SK-N-SH (cell line): Measurements from ENCODE around the gene GABRB1. TPM values are rescaled to one million over a fixed set of nuclear protein-coding genes. Genes with fewer than 3 reads are reported as not detected.

Source experiments
- CTCF ChIA-PET: fragments of 300-600, 350-600 bp; formaldehyde crosslinking; extraction: SDS; loops from one replicate; lab custom pipeline; 2021; lab: Yijun Ruan, JAX
- POLR2A ChIA-PET: fragments of 350-600 bp; sonication (Branson Sonifier 250); formaldehyde crosslinking; extraction: SDS; loops from one replicate; lab custom pipeline; 2020; ENCODE audit warnings: antibody characterized with exemption, inconsistent platforms; lab: Yijun Ruan, JAX
- DNase-seq: peaks from one replicate; pipeline ENCODE4 v3.0.0; 2012
- H2AFZ ChIP-seq: fragments of 200-600 bp; sonication (generic); 2 replicates; pipeline ENCODE4 v1.8.1; 2016; ENCODE audit warnings: antibody characterized with exemption, mild to moderate bottlenecking, low read depth
- H3F3A ChIP-seq: fragments of 200-600 bp; sonication (generic); replicated peaks from 2 replicates; pipeline ENCODE3; 2016; ENCODE audit warnings: antibody characterized with exemption, mild to moderate bottlenecking; ENCODE audit not compliant: insufficient read depth
- H3K27ac ChIP-seq, 2 experiments: fragments of 200-500 bp in 1 of 2; fragments of 200-600 bp in 1 of 2; sonication (Bioruptor generic) in 1 of 2; sonication (generic), shearing (Covaris generic) in 1 of 2; 2 replicates each; pipeline versions ENCODE4 v1.5.1 to v1.6.1; 2014 to 2016; ENCODE audit warnings: low read depth in 2 of 2, inconsistent platforms in 1 of 2, low read length in 1 of 2, mild to moderate bottlenecking in 1 of 2, mixed read lengths in 1 of 2
- H3K27me3 ChIP-seq: fragments of 200-600 bp; sonication (generic), shearing (Covaris generic); 2 replicates; pipeline ENCODE4 v1.6.1; 2016; ENCODE audit warnings: mixed run types; ENCODE audit not compliant: insufficient read depth
- H3K36me3 ChIP-seq, 2 experiments: fragments of 200-500 bp in 1 of 2; fragments of 200-600 bp in 1 of 2; sonication (Bioruptor generic) in 1 of 2; sonication (generic) in 1 of 2; replicated peaks in 1 of 2; 2 replicates each; pipeline versions ENCODE3 to v1.5.1; 2014 to 2016; ENCODE audit warnings: low read length in 1 of 2, mild to moderate bottlenecking in 1 of 2; ENCODE audit not compliant: insufficient read depth in 2 of 2, control insufficient read depth in 1 of 2
- H3K4me1 ChIP-seq, 2 experiments: fragments of 200-500 bp in 1 of 2; fragments of 200-600 bp in 1 of 2; sonication (Bioruptor generic) in 1 of 2; sonication (generic), shearing (Covaris generic) in 1 of 2; 2 replicates each; pipeline versions ENCODE4 v1.5.1 to v1.6.1; 2014 to 2016; ENCODE audit warnings: low read depth in 1 of 2, low read length in 1 of 2, mixed run types in 1 of 2; ENCODE audit not compliant: insufficient read depth in 2 of 2, control insufficient read depth in 1 of 2
- H3K4me2 ChIP-seq: fragments of 200-600 bp; sonication (generic), shearing (Covaris generic); 2 replicates; pipeline ENCODE4 v1.6.1; 2017; ENCODE audit warnings: mixed run types
- H3K4me3 ChIP-seq, 2 experiments: fragments of 200-500 bp in 1 of 2; fragments of 200-600 bp in 1 of 2; sonication (Bioruptor generic) in 1 of 2; sonication (generic), shearing (Covaris generic) in 1 of 2; 2 replicates each; pipeline versions ENCODE4 v1.5.1 to v1.8.1; 2014 to 2016; ENCODE audit warnings: low read depth in 2 of 2, inconsistent platforms in 1 of 2, low read length in 1 of 2, mild to moderate bottlenecking in 1 of 2, mixed read lengths in 1 of 2, moderate library complexity in 1 of 2
- H3K79me2 ChIP-seq: fragments of 200-600 bp; sonication (generic); 2 replicates; pipeline ENCODE4 v1.8.1; 2017; ENCODE audit warnings: mild to moderate bottlenecking; ENCODE audit not compliant: insufficient read depth
- H3K9ac ChIP-seq: fragments of 200-600 bp; sonication (generic); 2 replicates; pipeline ENCODE4 v1.6.1; 2017; ENCODE audit warnings: mixed run types
- H3K9me2 ChIP-seq: fragments of 200-600 bp; sonication (generic); 2 replicates; pipeline ENCODE4 v1.6.1; 2017; ENCODE audit warnings: mixed run types
- H3K9me3 ChIP-seq: fragments of 200-600 bp; sonication (generic); 2 replicates; pipeline ENCODE4 v1.6.1; 2017; ENCODE audit warnings: mixed run types, mild to moderate bottlenecking, moderate library complexity
- H4K20me1 ChIP-seq: fragments of 200-600 bp; sonication (generic); 2 replicates; pipeline ENCODE4 v1.6.1; 2017; ENCODE audit warnings: mild to moderate bottlenecking, mixed run types; ENCODE audit not compliant: insufficient read depth
- CHD2 ChIP-seq: fragments of 150-350 bp; IDR thresholded peaks from 2 replicates; pipeline ENCODE4 v1.6.1; 2018; ENCODE audit warnings: low read length; ENCODE audit not compliant: partially characterized antibody
- ELF1 ChIP-seq: IDR thresholded peaks from 2 replicates; pipeline ENCODE4 v1.4.0; 2012
- EP300 ChIP-seq, 2 experiments: IDR thresholded peaks; 2 replicates each; pipeline versions ENCODE4 v1.4.0 to v1.6.1; 2012; ENCODE audit warnings: borderline replicate concordance in 1 of 2, low read depth in 1 of 2, low read length in 1 of 2
- FOXM1 ChIP-seq: IDR thresholded peaks from 2 replicates; pipeline ENCODE4 v1.4.0; 2012; ENCODE audit warnings: low read depth, mild to moderate bottlenecking
- GABPA ChIP-seq: IDR thresholded peaks from 2 replicates; pipeline ENCODE4 v1.4.0; 2012; ENCODE audit warnings: low read depth, mild to moderate bottlenecking
- GATA2 ChIP-seq: sonication (generic); formaldehyde crosslinking; IDR thresholded peaks from 2 replicates; pipeline ENCODE4 v1.5.0; 2020; ENCODE audit warnings: mild to moderate bottlenecking, missing genetic modification reagents
- JUND ChIP-seq: IDR thresholded peaks from 2 replicates; pipeline ENCODE4 v1.4.0; 2012
- MEF2A ChIP-seq: IDR thresholded peaks from 2 replicates; pipeline ENCODE4 v1.4.0; 2012; ENCODE audit warnings: low read depth, borderline replicate concordance
- MXI1 ChIP-seq: IDR thresholded peaks from 2 replicates; pipeline ENCODE4 v1.6.1; 2012; ENCODE audit warnings: mild to moderate bottlenecking, low read depth, low read length, improper control_type of control experiment
- NFIC ChIP-seq: IDR thresholded peaks from 2 replicates; pipeline ENCODE4 v1.4.0; 2012; ENCODE audit warnings: borderline replicate concordance
- NRF1 ChIP-seq: IDR thresholded peaks from 2 replicates; pipeline ENCODE4 v1.6.1; 2012; ENCODE audit warnings: low read depth, mild to moderate bottlenecking, low read length
- RCOR1 ChIP-seq: fragments of 150-350 bp; IDR thresholded peaks from 2 replicates; pipeline ENCODE4 v1.6.1; 2017; ENCODE audit warnings: antibody characterized with exemption, low read length
- RFX5 ChIP-seq: IDR thresholded peaks from 2 replicates; pipeline ENCODE4 v1.6.1; 2012; ENCODE audit warnings: mild to moderate bottlenecking, improper control_type of control experiment, low read length
- SIN3A ChIP-seq: IDR thresholded peaks from 2 replicates; pipeline ENCODE4 v1.6.1; 2012; ENCODE audit warnings: low read depth, mild to moderate bottlenecking, low read length, moderate library complexity, borderline replicate concordance
- TAF1 ChIP-seq: IDR thresholded peaks from 2 replicates; pipeline ENCODE4 v1.6.1; 2012; ENCODE audit warnings: low read depth, mild to moderate bottlenecking, low read length, moderate library complexity, borderline replicate concordance
- TCF12 ChIP-seq: IDR thresholded peaks from 2 replicates; pipeline ENCODE4 v1.4.0; 2012
- YY1 ChIP-seq: IDR thresholded peaks from 2 replicates; pipeline ENCODE4 v1.4.0; 2012; ENCODE audit warnings: low read depth, mild to moderate bottlenecking
- WGBS: methylation state at CpG from one replicate; pipeline ENCODE4 v1.1.6; 2017; ENCODE audit warnings: low lambda C conversion rate; 5-methylcytosine and 5-hydroxymethylcytosine counted together
- polyA plus RNA-seq, 3 experiments: library from polyadenylated mRNA; depleted of rRNA; stranded (reverse); fragments of >200 nt; gene quantifications; 2 replicates each; pipeline ENCODE4 v1.2.3, GENCODE V29; 2012
- TF ChIP-seq, protein P1 (sequence below): IDR thresholded peaks from 2 replicates; pipeline ENCODE4 v1.4.0; 2012; ENCODE audit warnings: low read depth, borderline replicate concordance
- TF ChIP-seq, protein P2 (sequence below): IDR thresholded peaks from 2 replicates; pipeline ENCODE4; 2012
- TF ChIP-seq, protein P3 (sequence below): fragments of 150-350 bp; IDR thresholded peaks from 2 replicates; pipeline ENCODE4 v1.6.1; 2017; ENCODE audit warnings: antibody characterized with exemption, low read length, low read depth, borderline replicate concordance
- TF ChIP-seq, protein P4 (sequence below): fragments of 150-350 bp; IDR thresholded peaks from 2 replicates; pipeline ENCODE4 v1.6.1; 2016; ENCODE audit warnings: mild to moderate bottlenecking, low read depth, low read length

The GABRB1 gene
- polyA plus RNA-seq, 1 of the 3 experiments (the other 2 are of a cell fraction) = not detected

DNA sequence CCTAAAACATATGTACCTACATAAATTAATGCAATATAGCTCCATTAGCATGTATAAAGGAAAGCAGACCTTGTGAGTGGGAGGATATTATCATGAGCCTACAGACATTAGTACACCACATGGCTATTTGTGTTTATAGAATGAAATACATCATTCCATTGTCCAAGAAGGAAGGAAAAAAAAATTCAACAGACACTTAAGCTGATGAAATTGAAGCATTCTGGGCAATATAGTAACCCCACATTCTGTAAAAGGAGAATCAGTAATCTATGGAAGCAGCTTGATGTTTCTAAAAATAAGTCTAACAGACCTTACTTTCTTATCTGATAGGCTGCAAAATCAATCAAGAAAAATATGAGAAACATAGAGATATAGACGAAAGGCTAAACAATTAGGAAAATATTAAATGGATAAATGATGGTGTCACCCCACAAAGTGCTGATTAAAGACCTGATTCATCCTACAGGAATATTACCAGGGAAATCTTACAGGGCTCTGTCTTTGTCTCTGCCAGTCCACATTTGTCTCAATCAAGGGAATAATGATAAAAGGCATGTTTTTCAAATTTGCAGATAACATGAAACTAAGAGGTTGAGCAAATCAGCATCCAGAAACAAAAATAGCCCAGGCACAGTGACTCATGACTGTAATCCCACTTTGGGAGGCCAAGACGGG is 355.3 kb downstream of the GABRB1 start:
- no peak overlapping the region for H3K4me2 ChIP-seq
- 16% methylated on average over 2 of the region's 2 CpGs for WGBS
- peak overlapping the region in 1 of 2 experiments; percentile 56; a peak in 2 of 4 replicates for H3K27ac ChIP-seq
- H3F3A ChIP-seq = no peaks in the 10 kb centered on the region
- no peak for TF ChIP-seq TAF1
- no peak for TF ChIP-seq NRF1
- no peak for TF ChIP-seq ELF1
- peak; percentile 5; the same call in 1 of the 2 replicates for TF ChIP-seq TCF12
- TF ChIP-seq, protein P1, sequence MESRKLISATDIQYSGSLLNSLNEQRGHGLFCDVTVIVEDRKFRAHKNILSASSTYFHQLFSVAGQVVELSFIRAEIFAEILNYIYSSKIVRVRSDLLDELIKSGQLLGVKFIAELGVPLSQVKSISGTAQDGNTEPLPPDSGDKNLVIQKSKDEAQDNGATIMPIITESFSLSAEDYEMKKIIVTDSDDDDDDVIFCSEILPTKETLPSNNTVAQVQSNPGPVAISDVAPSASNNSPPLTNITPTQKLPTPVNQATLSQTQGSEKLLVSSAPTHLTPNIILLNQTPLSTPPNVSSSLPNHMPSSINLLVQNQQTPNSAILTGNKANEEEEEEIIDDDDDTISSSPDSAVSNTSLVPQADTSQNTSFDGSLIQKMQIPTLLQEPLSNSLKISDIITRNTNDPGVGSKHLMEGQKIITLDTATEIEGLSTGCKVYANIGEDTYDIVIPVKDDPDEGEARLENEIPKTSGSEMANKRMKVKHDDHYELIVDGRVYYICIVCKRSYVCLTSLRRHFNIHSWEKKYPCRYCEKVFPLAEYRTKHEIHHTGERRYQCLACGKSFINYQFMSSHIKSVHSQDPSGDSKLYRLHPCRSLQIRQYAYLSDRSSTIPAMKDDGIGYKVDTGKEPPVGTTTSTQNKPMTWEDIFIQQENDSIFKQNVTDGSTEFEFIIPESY = no peak
- no peak for TF ChIP-seq YY1
- TF ChIP-seq, protein P2, sequence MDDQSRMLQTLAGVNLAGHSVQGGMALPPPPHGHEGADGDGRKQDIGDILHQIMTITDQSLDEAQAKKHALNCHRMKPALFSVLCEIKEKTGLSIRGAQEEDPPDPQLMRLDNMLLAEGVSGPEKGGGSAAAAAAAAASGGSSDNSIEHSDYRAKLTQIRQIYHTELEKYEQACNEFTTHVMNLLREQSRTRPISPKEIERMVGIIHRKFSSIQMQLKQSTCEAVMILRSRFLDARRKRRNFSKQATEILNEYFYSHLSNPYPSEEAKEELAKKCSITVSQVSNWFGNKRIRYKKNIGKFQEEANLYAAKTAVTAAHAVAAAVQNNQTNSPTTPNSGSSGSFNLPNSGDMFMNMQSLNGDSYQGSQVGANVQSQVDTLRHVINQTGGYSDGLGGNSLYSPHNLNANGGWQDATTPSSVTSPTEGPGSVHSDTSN = no peak
- no peak for TF ChIP-seq MEF2A
- TF ChIP-seq, protein P3, sequence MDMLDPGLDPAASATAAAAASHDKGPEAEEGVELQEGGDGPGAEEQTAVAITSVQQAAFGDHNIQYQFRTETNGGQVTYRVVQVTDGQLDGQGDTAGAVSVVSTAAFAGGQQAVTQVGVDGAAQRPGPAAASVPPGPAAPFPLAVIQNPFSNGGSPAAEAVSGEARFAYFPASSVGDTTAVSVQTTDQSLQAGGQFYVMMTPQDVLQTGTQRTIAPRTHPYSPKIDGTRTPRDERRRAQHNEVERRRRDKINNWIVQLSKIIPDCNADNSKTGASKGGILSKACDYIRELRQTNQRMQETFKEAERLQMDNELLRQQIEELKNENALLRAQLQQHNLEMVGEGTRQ = no peak
- peak in 1 of 2 experiments; percentile 37; a peak in 1 of 4 replicates for TF ChIP-seq EP300 (IDR thresholded peaks at IDR 0.05; ENCODE audit: borderline replicate concordance in 1 of 2, low read depth in 1 of 2, low read length in 1 of 2)
- no peak for TF ChIP-seq JUND
- peak; percentile 9 for TF ChIP-seq CHD2
- TF ChIP-seq, protein P4, sequence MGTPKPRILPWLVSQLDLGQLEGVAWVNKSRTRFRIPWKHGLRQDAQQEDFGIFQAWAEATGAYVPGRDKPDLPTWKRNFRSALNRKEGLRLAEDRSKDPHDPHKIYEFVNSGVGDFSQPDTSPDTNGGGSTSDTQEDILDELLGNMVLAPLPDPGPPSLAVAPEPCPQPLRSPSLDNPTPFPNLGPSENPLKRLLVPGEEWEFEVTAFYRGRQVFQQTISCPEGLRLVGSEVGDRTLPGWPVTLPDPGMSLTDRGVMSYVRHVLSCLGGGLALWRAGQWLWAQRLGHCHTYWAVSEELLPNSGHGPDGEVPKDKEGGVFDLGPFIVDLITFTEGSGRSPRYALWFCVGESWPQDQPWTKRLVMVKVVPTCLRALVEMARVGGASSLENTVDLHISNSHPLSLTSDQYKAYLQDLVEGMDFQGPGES = no peak
- TF ChIP-seq RCOR1 = peak; percentile 18; the same call in 1 of the 2 replicates
- TF ChIP-seq NFIC = no peak
- no peak for TF ChIP-seq FOXM1
- peak; percentile 16; the same call in 1 of the 2 replicates for TF ChIP-seq MXI1
- TF ChIP-seq GATA2 (CRISPR knock-in tag) = peak; percentile 60
- TF ChIP-seq GABPA = no peak
- no peak for TF ChIP-seq SIN3A
- TF ChIP-seq RFX5 = no peak
- TF ChIP-seq, all 33 proteins: peak for 6
- no peaks in the 10 kb centered on the region for H4K20me1 ChIP-seq
- peaks cover 0 to 8% of the 10 kb centered on the region in 2 experiments; a peak in 2 of 4 replicates for H3K4me1 ChIP-seq
- ChIA-PET POLR2A (no interaction called here), CTCF (interaction anchor here (0.7 to 1.6 kb wide), 10 partner anchors 12 to 542 kb away, joined by 3 to 9 read pairs (median 3); no protein-coding TSS in a partner anchor)
- peak; percentile 38 for DNase-seq
- no peak overlapping the region for H2AFZ ChIP-seq
- H3K9ac ChIP-seq = no peak overlapping the region
- H3K79me2 ChIP-seq = no peaks in the 10 kb centered on the region
- H3K36me3 ChIP-seq = no peaks in the 10 kb centered on the region
- H3K4me3 ChIP-seq = no peak overlapping the region
- no peaks in the 10 kb centered on the region for H3K9me3 ChIP-seq
- H3K27me3 ChIP-seq = no peaks in the 10 kb centered on the region
- H3K9me2 ChIP-seq = no peaks in the 10 kb centered on the region
